Measurements from ENCODE around the gene RPL32.
"Not testable (repeated sequence)": the region's sequence is repeated elsewhere in the genome, so short reads cannot be mapped to it uniquely, and the experiment has no call there.

Gene RPL32

DNA sequence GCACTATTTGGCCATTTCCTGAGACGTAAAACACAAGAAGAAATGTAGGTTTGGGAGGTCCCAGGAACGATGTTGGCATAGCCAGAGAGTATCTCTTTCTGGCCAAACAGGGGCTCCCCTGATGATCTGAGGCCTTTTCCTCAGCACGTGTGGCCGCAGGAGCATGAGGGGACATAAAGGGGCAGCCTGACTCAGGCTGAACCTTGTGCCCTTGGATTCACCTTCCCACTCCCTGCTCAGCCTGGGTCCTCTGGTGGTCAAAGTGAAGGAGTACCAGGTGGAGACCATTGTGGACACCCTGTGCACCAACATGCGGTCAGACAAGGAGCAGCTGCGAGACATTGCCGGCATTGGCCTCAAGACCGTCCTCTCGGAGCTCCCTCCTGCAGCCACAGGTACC, 34.3 kb downstream of the RPL32 start:
- DNase-seq = no peak

- DNase-seq = no peak
Observed at GRCh38 chr3:12803371-12803770, 38.0 kb downstream of the RPL32 start.

DNA sequence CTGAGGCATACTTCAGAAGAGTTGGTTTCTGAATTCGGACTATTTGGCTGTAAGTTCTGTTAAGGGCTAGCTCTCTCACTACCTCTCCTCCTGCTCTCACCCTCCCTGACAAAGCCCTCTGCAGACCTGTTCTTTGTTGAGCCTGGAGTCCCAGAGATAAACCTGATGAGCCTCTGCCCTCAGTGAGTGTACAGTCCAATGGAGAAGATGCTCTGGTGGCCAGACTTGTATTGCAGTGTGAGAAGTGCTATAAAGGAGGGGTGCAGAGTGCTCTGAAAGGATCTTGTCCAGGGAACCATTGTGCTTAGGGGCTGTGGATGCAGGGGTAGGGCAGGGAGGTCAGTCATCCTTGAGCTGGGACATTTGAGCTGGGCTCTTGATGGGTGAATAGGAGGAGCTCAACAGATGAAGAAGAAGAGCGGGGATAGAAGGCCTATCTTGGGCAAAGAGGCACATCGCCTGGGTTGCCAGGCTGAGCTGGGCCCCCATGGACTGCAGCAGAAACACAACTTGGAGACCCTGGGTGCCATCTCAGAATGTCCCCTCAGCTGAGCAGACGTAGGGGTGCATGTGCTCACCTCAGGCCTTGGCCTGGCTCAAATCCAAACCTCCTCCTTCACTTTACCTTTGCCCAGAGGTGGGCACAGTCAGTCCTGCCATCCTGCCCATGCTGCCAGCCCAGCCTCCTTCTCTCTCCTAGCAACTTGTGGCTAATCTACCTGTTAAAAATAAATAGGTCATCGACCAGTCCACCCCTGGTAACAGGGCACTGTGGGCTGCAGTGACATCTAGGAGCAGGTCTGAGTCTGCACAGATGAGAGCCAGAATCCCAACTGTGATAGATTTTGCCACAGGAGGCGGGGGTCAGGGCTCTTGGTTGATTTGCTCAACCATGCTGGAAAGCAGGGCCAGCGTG, 41.6 kb downstream of the RPL32 start:
- DNase-seq = no peak

DNA sequence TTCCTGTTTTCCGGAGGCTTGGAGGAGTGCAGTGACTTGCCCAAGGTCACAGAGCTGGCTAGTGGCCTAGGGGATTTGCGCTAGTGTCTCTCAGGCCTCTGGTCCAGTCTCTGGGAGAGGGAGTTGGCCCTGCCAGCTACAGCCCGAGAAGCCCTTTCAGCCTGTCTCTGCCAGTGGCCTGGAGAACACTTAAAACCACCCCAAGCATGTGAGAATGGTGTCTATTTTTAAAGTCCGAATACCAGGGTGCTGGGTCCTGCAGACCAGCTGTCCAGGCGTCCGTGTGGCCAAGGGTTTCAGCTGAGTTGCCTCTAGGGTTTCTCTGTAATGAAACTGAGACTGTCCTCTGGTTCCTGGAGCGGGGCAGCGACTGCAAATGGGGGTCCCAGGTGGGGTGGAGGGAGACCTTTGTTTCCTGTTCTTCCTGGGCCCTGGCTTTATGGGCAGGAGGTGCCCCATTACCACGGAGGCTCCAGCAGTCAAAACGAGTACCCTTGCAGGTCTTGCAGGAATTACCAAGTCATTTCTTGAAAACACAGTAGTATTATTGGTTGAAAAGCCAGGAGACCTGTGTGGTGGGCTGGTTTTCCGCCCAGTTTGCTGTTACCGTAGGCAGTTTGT, 42.7 kb downstream of the RPL32 start:
- DNase-seq = no peak

DNA sequence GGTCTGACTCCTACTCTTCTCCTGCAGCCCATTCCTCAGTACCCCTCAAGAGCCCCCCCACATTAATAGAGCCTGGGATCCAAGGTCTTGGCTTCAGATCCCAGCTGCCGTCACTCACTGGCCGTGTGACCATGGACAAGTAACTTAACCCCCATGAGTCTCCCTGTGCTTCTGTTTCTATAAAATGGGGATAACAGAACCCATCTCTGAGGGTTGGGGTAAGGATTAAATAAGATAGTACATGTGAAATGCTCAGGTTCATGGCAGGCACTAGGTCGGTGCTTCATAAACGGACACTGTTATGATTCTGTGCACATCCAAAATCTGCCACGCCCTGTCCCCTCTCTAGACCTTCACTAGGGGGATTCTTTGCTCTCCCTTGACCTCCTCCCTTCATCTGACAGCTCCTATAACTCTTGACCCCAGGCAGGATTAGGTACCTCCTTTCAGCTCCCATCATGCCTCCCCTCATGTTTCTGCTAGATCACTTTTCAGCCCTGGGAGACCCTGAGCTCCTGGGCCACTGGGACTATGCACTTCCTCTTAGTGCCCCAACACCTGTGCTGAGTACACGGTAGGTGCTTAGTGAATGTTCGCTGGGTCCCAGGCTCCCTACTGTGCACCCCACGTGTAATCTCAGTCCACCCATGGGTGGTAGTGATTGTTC, 43.3 kb downstream of the RPL32 start:
- DNase-seq = no peak

DNA sequence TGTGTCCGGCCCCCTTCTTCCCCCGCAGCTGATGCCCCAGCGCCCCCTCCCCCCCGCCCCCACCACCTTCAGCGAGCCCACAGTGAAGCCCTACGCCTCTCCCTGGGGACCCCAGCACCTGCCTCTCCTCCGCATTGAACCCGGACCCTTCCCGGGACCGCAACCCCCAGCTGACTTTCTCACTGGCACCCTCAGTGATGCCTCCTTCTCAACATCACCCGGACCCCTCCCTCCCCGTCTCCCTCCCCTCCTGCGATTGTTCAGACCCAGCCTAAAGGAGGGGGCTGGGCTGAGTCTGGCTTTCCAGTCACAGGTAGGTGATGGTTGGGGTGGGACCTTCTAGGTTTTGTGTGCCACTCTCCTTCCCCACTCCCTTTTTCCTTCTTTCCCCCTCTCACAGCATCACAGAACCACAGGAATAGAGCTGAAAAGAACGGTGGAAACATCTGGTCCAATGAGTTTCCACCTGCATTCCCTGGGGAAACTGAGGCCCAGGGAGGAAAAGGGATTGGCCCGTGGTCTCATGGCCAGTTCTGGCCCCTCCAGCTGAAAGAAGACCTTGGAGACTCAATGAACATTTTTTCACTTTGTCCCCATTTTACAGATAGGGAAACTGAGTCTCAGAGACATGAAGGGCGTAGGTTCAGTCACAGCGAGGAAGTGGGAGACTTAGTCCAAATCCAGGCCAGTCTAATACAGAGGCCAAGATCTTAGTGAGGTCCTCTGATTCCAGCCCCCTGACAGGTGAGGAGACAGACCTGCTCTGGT, 44.1 kb downstream of the RPL32 start:
- DNase-seq = no peak

- DNase-seq = peak; percentile 18
Observed at GRCh38 chr3:12796171-12797123, 44.9 kb downstream of the RPL32 start, which contains the start of gene CAND2. Gene CAND2, plus strand, starts transcription at chr3:12796680. Its CDS starts 41 bp downstream, at chr3:12796721.

GRCh38 chr3:12793701-12794100, 47.7 kb downstream of the RPL32 start:
- no peak for DNase-seq

DNA sequence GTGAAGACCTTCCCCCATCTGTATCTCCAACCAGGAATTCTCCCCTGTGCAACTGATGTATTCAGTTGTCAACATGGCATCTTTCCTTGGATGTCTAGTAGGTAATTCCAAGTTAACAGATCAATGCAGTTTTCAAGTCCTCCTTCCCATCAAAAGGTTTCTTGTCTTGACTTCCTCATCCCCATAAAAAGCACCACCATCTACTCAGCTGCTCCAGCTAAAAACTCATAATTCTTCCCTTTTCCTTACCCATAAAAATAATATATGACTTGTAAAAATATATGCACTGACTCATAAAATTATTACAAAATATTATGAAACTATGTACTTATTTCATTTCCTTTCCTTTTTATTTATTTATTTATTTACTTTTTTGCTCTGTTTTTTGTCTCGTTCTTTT, 49.9 kb downstream of the RPL32 start:
- no peak for DNase-seq

DNA sequence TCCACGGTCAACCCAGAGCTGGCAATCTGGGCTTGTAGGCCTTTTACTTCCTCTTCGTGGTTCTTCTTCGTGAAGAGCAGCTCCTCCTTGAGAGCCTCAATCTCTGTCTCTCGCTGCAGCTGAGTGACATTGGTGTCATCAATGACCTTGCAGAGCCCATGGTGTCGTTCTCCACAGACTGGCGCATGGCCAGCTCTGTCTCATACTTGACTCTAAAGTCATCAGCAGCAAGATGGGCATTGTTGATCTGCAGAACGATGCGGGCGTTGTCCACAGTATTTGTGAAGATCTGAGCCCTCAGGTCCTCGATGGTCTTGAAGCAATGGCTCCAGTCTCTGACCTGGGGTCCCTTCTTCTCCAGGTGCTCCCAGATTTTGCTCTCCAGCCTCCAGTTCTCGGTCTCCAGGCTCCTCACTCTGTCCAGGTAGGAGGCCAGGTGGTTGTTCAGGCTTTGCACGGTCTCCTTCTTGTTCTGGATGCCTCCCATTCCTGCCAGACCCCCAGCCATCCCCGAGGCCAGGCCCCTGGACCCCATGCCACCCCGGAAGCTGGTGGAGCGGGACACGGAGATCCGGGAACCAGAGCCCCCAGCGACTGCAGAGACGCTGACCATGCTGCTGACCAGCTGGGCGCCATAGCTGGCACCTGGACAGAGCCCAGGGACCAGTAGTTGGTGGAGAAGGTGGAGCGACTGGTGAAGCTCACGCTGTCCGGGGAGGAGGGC, 53.2 kb downstream of the RPL32 start:
- not testable (repeated sequence) for DNase-seq

- DNase-seq = not testable (repeated sequence)
Observed at GRCh38 chr3:12787346-12787745, 54.0 kb downstream of the RPL32 start.

GRCh38 chr3:12785096-12785495, 56.3 kb downstream of the RPL32 start:
- DNase-seq = peak; percentile 61

Measured in NCI-H526 treated with DMSO at 0.1 percent for 48 hours (cell line).